ENCODE measurements around the gene NPY1R.

NPY1R gene

GRCh38 chr4:163332526-163333406, at the start of gene NPY1R:
Gene NPY1R (minus strand): TSS chr4:163332596. CDS start chr4:163326554, 6,042 bp downstream.
- no peak for DNase-seq

- no peak for DNase-seq
These were observed 48.3 kb upstream of the NPY1R start for GRCh38 chr4:163380703-163381102.

- no peak for DNase-seq
These were observed 46.3 kb upstream of the NPY1R start for GRCh38 chr4:163378661-163379060.

GRCh38 chr4:163372029-163372428, 39.6 kb upstream of the NPY1R start:
- DNase-seq = no peak

GRCh38 chr4:163367651-163368050, 35.3 kb upstream of the NPY1R start:
- DNase-seq = no peak

GRCh38 chr4:163356104-163356503, 23.7 kb upstream of the NPY1R start:
- no peak for DNase-seq

- DNase-seq = no peak
These were observed 20.7 kb upstream of the NPY1R start for GRCh38 chr4:163353054-163353453.

GRCh38 chr4:163350672-163351071, 18.3 kb upstream of the NPY1R start:
- DNase-seq = no peak

- DNase-seq = no peak
These were observed 12.0 kb upstream of the NPY1R start for GRCh38 chr4:163344147-163345125.

- no peak for DNase-seq
These were observed 11.3 kb upstream of the NPY1R start, which contains the start of gene NPY5R for GRCh38 chr4:163343604-163344146. Gene NPY5R (plus strand): TSS chr4:163343892. CDS start chr4:163350274, 6,382 bp downstream.

GRCh38 chr4:163335384-163335783, 3.0 kb upstream of the NPY1R start:
- no peak for DNase-seq

GRCh38 chr4:163331629-163332376, 593 bp downstream of the NPY1R start:
- no peak for DNase-seq

- DNase-seq = no peak
These were observed 1.3 kb downstream of the NPY1R start for GRCh38 chr4:163330916-163331628.

GRCh38 chr4:163317110-163317509, 15.3 kb downstream of the NPY1R start:
- no peak for DNase-seq

- DNase-seq = no peak
These were observed 22.9 kb downstream of the NPY1R start for GRCh38 chr4:163309466-163309865.

- DNase-seq = no peak
These were observed 29.3 kb downstream of the NPY1R start for GRCh38 chr4:163303069-163303468.

GRCh38 chr4:163300445-163300844, 32.0 kb downstream of the NPY1R start:
- no peak for DNase-seq

- no peak for DNase-seq
These were observed 37.3 kb downstream of the NPY1R start for GRCh38 chr4:163295138-163295537.

GRCh38 chr4:163284304-163284703, 48.1 kb downstream of the NPY1R start:
- DNase-seq = no peak

- no peak for DNase-seq
These were observed 51.5 kb downstream of the NPY1R start for GRCh38 chr4:163280703-163281519.

- no peak for DNase-seq
These were observed 52.7 kb downstream of the NPY1R start for GRCh38 chr4:163279713-163280112.
